HT-29 (cell line): Measurements from ENCODE around the gene MTHFR. TPM values are rescaled to one million over a fixed set of nuclear protein-coding genes. Genes with fewer than 3 reads are reported as not detected.

Experiments used
- DNase-seq: peaks from one replicate; pipeline ENCODE4 v3.0.0-alpha.2; 2015; ENCODE audit warnings: low spot score
- total RNA-seq: library from RNA; depleted of rRNA; stranded (reverse); fragments of >200 nt; shearing (Covaris generic); gene quantifications from 2 replicates; pipeline ENCODE4 v1.2.3, GENCODE V29; 2014

Gene MTHFR
- total RNA-seq, 1 experiment from 2014 or later = 25.3 TPM

- no peak for DNase-seq
Measured at GRCh38 chr1:11799099-11799498, 6.7 kb downstream of the MTHFR start.

- no peak for DNase-seq
Measured at GRCh38 chr1:11797525-11798216, 8.1 kb downstream of the MTHFR start.

DNA sequence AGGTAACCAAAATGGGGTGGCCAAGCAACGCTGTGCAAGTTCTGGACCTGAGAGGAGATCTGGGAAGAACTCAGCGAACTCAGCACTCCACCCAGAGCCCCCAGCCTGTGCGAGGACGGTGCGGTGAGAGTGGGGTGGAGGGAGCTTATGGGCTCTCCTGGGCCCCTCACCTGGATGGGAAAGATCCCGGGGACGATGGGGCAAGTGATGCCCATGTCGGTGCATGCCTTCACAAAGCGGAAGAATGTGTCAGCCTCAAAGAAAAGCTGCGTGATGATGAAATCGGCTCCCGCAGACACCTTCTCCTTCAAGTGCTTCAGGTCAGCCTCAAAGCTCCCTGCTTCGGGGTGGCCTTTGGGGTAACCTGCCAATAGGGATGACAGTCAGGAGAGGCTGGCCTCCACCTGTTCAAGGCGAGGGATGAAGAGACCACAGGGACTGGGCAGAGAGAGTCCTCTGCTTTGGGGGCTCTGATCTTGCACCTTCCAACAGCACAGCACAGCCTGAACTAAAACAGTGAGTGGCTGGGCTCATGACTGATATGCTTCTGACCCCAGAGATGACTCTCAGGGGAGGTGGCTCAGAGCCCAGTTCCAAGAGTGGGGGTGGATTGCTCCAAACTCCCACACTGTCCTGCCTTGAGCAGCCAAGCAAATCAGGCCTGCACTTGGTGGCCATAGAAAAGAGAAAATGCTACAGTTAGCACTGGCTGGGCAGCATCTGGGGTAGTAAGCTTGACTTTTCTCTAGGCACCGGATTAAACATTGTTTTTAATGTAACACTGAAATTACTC, 9.5 kb downstream of the MTHFR start:
- DNase-seq = no peak

GRCh38 chr1:11795238-11795890, 10.4 kb downstream of the MTHFR start:
- DNase-seq = no peak

- DNase-seq = no peak
Measured at GRCh38 chr1:11794446-11795237, 11.1 kb downstream of the MTHFR start.

DNA sequence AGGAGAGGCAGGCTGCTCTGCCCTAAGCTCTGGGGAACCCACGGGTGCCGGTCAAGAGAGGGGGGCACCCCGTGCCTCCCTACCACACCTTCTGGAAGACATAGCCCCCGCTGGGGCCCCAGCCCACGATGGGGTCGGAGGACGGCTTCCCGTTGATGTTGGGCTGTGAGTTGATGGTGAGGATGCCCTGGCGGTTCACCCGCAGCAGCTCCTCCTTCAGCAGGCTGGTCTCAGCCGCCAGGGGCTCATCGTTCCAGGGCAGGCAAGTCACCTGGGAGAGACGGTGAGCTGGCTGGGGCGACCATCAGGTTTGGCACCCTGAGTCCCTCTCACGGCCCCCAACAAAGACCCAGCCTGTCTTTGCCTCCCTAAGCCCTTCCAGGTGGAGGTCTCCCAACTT, 11.9 kb downstream of the MTHFR start:
- no peak for DNase-seq

DNA sequence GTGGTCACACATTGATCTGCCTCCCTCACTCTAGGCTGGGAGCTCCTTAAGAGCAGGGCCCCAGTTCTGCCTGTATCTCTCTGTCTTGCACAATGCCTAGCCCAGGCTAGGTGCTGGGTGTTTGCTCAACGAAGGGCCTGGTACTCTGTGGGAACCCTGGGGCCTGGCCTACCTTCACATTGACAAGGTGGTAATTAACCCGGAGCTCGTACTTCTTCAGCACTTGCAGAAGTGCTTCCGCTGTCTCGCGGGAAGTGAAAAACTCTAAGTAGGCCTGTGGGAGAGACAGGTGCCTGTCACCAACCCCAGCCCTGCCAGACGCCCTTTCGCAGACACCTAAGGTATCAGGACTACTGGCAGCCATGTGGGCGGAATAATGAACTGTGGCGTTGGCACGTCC, 13.7 kb downstream of the MTHFR start:
- DNase-seq = no peak

- no peak for DNase-seq
Measured at GRCh38 chr1:11790880-11791715, 14.7 kb downstream of the MTHFR start.

GRCh38 chr1:11790101-11790879, 15.5 kb downstream of the MTHFR start:
- DNase-seq = no peak

DNA sequence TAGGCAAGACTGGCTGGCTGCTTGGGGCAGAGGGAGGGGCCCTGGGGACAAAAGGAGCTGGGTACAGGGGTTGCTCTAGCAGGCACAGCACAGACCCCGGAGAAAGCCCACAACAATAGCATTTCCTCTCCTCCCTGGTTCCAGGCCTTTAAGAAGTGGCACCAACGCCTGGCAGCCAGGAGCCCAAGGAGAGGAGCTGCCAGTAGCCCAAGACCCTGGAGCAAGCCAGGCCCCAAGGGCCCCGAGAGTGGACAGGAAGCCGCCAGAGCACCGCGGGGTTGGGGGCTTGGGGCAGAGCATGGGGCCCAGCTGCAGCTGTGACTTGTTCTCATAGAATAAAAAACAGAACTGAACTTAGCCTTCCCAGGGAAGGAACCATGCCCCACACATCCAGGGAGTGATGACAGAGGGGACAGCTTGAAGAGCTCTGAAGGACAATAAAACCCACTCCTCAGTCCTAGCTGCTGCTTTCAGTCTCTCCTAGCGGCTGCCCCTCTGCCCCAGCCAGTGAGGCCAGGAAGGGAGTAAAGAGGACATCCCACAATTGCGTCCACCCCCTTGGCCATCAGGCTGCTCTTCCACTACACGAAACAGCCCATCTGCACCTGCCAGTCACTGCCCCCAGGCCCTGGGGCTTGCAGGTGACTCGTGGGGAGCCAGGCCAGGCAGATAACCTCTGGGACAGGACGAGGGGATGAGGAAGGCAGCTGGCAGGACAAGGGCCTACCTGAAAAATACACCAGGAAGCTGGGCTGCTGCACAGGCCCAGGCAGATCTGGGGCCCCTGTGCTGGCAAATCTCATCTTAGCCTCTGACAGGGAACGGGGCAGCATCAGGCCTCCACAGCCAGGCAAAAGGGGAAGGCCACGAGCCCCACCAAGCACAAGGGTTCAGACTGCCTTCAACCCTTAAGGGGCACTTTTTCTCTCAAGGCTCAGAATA, 16.4 kb downstream of the MTHFR start:
- no peak for DNase-seq

DNA sequence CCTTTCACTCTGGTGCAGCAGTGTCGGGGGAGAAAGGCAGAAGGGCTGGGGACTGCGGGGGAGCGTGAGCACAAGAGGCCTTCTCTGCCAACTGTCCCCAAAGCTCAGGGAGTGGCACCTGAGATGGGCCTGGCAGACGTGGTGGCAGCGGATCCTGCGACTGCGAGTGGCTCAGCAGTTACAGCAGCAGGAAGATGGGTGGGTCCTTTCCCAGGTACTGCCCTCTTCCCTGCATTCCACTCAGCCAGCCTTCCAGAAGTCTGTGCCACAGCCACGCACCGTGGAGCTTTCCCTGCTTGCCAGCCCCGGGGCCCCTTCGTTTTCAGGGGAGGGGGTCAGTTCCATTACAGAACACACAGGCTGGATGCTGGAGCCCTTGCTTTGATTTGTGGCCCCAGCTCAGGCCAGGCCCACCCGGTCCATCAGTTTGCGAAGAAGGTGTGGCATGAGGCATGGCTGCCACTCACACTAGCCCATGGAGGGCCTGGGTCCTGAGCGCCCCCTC, 17.2 kb downstream of the MTHFR start:
- DNase-seq = peak; percentile 43

DNA sequence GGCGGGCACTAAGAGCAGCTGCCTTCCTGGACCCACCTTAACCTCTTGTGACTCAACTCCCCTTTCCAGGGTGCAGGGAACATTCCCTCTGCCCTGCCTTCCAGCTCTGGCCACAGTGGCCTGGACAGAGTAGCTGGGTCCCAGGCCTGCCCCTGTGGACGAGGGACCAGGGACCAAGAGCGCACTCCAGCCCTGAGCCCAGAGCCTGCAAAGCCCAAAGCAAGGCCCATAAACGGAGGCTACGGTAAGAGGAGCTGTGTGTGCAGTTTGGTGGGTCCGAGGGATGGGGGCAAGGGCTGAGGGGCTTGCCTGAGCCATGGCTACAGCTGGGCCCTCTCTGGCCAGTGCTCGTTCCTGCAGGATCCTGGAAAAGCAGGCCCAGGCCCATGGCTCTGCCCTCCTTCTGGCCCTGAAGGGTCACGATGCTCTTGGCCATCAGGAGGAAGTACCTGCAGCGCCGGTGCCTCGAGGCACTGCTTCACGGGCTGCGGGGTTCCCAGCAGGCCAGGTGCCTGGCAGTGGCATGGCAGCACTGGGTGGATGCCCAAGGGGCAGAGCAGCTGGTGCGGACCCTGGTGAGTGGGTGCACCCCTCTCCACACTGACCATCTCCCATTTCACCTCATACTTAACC, 17.8 kb downstream of the MTHFR start:
- DNase-seq = no peak

- peak; percentile 56 for DNase-seq
Measured at GRCh38 chr1:11787251-11787803, 18.4 kb downstream of the MTHFR start.

DNA sequence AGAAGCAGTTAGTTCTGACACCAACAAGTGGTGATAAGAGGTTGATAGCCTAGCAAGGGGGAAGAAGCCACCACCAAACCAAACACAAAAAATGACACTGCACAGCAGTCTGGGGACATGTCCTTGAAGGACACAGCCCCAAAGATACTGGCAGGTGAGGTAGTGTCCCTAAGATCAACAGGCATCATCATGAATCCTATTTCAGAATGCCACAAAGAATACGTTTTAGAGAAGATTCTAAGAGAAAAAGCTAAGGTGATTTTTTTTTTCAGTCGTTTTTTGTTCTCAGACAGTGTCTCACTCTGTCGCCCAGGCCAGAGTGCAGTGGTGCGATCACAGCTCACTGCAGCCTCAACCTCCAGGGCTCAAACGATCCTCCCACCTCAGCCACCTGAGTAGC, 19.6 kb downstream of the MTHFR start:
- no peak for DNase-seq

DNA sequence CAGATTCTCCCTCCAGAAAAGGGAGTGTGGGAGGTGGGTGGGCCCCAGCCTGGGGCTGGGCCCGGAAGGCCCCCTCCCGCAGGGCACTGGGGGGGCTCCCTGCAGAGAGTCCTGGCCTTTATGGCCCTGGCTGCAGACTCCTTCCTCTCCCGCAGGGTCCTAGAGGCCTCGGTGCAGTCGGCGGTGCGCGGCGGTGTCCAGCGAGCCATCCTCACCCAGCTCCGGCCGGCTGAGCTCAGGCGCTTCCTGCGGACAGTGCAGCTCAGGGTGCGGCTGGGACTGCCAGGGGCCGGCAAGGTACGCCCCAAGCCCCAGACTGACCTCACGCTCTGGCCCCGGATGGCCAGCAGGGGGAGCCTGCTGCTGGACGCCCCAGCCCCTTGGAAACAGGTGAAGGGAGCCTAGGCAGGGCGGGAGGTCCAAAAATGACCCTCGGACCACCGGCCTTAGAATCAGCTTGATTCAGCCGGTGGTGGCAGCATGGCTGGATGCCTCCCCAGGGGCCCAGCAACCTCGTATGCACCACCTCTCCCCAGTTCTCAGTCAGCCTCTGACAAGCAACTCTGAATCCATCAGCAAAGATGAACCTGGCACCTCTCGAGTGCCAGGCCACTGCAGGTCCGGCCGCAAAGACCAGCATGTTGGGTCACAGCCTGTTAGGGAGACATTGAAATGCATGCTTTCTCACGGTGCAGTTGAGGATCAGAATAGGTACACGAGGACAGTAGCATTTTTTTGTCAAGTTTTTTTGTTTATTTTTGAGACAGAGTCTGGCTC, 20.6 kb downstream of the MTHFR start:
- peak; percentile 56 for DNase-seq

DNA sequence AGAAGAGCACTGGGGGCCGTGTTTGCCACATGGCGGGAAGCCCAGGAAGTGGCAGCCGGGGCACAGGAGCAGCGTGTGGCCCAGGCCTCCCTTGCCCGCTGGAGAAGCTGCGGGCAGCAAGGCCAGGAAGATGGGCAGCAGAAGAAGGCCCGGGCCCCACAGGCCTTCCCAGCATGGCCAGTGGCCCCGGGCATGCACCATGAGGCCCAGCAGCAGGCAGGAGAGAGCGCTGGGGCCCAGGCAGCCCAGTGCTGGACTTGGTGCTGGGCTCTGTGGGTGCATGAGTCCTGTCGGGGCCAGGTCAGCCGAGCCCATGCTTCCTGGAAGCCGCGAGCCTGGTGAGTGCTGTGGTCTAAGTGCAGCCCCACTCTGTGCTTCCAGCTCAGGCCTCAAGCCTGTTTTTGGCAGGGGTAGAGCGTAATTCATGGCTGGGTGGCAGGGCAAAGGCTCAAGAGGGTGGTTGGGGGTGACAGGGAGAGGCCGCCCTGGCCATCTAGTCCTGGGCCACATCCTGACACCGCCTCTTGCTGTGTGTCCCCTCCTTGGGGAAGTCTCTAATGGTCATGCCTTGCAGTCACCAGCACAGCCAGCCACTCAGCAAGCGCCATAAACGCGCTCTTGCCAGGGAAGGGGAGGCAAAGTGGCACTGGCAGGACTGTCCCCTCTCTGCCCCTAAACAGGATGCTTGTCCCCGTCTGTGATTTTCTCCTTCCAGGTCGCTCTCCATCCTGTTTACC, 21.3 kb downstream of the MTHFR start:
- no peak for DNase-seq
